NCI-H1417 (cell line): Measurements from ENCODE around the gene SPRR2F.

ENCODE experiments used
- DNase-seq, 3 experiments: peaks; one replicate each; lab custom pipeline; 2025; lab: John Stamatoyannopoulos, UW

The SPRR2F gene

DNA sequence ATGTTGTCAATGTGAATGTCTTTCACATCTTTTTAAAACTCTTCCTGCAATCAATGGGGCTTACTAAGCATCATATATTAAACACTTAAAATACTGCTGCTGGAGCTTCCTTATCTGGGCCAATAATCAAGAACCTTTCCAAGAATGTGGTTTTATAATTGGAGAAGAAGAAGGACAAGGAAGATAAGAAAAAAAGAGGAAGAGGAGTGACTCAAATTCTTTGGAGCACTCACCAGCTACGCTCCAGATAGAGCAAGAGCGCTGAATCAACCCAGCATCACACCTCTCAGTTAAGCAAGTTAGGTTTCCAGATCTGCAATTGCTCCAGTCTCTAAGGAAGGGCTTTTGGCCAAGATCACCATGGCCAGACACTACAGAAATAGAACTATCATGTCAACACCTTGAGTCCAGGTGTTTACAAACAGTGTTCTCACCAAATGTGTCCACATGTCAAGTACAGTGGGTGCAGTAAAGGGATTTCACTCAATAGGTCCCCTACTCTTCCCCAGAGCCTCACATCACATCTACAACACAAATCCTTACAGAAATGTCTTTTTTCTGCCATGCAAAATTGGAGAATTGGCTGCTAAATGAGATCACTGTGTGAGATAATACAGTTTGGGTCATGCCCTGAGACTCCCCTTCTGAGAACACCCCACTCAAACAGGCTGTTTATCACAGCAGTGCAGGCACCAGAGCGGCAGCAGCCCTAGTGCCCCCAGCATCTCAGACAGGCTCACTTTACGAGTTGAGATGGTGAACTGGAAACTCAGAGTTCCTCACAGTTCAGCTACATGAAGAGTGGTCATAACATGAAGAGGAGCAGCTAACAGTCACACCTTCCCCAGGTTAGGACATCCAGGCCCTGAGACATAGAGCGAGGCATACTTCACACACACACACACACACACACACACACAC is 40.2 kb downstream of the SPRR2F start:
- DNase-seq = no peak

- DNase-seq = no peak
Observed at GRCh38 chr1:153071511-153071910, 41.8 kb downstream of the SPRR2F start, which contains the start of gene SPRR2B. TSS of gene SPRR2B (minus strand) at chr1:153071611. CDS start at chr1:153070839, 772 bp downstream.

GRCh38 chr1:153070243-153070642 is 43.1 kb downstream of the SPRR2F start:
- no peak for DNase-seq
